HG03354 (cell line): ENCODE measurements around the gene PLEKHS1.

ENCODE experiments used
- ATAC-seq: cut with Tn5 transposase; IDR thresholded peaks from one replicate; pipeline ENCODE4 v1.9.1; 2021; ENCODE audit warnings: mild to moderate bottlenecking; ENCODE audit not compliant: unreplicated experiment, poor library complexity, severe bottlenecking

The PLEKHS1 gene

DNA sequence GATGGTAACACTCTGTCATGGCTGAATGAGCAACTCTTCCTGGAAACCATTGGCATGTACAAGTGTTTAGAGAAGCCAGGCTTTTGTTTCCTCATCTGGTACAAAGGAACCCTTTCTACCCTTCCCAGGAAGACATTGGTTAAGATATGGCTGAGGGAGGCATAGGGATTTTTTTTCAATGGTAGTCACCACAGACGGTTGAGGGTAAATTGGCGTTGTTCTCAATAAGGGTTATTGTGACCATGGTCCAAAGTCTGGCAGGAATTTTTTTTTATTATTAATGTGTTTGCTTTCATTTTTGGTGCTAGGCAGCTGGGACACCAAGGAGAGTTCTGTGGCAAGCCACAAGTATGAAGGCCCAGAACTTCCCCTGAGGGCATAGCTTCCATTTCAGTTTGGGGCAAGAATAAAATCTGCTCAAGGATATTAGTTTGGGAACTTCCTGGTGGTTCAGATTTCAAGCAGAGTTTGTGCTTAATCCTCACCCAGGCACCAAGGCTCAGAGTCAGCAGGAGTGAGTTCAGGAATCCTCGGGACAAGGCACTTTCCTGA, at the start of gene PLEKHS1:
Gene PLEKHS1, plus strand, starts transcription at position 502 of the 552 bp plus-strand sequence. CDS start 3,596 bp downstream, outside the sequence.
- no peak for ATAC-seq

DNA sequence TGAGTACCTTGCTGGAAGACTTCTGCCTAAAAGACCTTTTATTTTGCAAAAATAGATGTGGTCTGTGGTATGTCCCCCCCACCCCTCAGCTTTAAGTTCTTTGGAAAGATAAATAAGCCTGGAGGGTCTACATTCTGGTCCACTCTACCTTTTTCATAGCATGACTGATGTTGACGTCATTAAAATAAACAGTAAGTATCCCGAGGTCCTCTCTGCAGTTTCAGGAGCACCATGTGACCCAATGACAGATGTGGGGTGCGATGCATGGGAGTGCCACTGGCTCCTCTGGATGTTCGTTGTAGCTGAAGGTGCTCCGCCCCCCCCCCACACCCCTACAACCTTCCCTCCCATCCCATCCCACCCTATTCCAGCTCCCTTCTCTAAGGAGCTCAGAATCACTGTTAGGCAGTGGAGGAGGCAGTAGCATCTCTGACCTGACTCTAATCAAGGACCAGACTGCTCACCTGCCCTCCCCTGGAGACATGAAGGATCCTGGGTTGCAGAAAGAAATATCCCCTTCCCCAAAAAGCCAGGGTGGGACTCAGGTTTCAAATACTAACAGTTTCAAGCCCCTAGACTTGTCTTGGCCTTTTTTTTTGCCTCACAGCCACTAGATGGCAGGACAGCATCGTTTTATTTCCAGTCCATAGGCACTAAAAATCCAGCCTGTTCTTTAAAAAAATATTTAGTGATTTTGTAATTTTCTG, 46.7 kb upstream of the PLEKHS1 start:
- no peak for ATAC-seq

DNA sequence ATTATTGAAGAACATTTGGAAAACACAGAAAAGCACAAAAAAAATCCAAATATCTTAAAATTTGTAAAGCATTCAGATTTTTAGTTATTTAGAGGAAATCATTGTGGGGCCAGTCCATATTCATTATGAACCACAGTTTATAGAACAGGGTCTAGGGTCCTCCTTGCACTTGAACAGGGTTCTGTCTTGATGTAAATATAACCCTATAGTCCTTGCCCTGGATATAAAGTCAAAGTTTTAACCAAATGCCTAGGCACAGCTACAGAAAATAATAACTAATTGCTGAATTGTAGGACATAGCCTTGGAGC, 46.2 kb upstream of the PLEKHS1 start:
- no peak for ATAC-seq

DNA sequence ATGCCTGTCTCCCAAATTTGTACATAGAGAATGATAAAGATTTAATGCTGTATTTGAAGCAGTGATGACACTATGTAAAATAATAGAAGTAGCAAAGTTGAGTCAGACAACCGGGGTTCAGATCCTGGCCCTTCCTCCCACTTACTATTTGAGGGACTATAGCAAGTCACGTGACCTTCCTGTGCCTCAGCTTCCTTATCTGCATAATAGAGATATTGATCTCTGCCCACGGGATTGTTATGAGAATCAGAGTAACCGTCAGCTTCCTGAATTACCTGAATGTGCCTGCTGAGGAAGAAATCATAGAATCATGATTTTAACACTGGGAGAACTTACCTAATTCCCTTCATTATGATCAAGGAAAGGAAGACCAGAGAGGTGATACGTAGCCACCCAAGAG, 44.9 kb upstream of the PLEKHS1 start:
- ATAC-seq, result no peak

DNA sequence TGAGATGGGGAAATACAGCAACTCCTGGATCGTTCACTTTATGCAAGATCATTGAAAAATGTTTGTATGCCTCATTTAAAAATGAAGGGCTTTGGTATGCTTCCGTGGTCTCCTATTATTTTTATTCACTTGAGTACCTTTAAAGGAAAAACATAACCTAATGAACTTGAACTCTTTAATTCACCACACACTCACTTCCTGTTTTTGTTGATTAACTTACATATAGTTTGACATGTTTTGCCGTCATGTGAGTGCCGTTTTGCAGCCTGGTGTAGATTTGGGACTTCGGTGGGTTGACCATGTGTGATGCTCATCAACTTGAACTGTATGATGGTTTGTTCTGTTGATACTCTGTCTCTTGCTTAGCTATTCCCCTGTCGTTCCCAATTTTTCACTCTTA, 42.8 kb upstream of the PLEKHS1 start:
- no peak for ATAC-seq

DNA sequence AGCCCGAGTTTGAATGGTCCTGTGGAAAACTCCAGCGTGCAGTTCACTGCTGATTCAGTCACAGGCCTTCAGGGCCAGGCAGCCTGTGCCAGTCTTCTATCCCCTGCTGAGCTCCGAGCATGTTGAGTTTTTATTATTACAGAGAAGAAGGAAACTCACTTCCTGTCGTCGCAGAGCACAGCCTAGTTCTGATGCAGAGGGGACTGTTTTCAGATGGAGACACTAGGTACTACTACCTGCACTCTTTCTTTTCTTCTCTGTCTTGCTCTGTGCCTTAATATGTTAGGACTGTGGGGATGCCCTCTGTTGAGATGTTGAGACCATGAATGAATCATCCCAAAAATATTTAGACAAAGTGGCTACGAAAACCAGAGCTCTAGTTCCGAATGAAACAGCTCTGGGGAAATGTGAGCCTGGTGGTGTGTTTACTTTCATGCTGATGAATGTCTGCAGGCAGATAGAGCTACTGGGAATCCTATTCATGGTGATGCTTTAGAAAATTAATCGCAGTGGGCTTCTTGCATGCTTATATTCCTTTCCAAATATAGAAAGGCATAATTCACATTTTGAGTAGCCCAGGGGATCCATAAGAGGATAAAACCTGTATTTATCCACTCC, 42.2 kb upstream of the PLEKHS1 start:
- no peak for ATAC-seq

DNA sequence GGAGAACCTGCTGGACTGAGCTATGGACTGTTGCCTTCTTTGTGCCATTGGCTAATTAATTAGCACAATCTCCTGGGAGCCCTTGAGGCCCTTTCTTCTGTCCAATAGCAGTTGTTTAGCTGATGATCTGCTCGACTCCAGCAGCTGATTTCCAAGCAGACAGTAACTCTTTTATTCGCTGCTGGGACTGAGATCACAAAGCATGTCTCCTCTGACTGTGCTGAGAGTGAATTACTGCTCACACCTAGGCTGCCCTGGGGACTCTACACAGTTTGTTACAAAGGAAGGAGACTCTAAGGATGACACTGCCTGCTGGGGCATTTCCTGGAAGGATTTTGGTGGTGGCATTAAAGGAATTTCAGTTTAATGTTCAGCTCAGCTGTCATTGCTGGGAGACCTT, 40.3 kb upstream of the PLEKHS1 start:
- no peak for ATAC-seq

DNA sequence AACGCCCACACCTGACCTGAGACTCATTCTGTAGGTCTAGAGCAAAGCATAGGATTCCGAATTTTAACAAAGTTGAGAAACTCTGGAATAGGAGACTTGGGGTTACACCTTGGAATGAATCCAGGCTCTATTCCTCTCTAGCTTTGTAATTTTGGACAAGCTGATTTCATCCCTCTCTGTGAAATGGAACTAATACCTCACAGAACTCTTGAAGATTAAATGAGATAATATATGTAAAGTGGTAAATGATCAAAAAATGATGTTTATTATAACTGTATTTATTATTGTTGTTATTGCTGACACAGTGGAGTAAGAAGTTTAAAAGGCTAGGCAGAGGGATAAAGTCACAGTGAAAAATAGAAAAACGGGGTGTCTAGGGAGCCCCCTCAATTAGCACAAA, 39.5 kb upstream of the PLEKHS1 start:
- ATAC-seq, result no peak

DNA sequence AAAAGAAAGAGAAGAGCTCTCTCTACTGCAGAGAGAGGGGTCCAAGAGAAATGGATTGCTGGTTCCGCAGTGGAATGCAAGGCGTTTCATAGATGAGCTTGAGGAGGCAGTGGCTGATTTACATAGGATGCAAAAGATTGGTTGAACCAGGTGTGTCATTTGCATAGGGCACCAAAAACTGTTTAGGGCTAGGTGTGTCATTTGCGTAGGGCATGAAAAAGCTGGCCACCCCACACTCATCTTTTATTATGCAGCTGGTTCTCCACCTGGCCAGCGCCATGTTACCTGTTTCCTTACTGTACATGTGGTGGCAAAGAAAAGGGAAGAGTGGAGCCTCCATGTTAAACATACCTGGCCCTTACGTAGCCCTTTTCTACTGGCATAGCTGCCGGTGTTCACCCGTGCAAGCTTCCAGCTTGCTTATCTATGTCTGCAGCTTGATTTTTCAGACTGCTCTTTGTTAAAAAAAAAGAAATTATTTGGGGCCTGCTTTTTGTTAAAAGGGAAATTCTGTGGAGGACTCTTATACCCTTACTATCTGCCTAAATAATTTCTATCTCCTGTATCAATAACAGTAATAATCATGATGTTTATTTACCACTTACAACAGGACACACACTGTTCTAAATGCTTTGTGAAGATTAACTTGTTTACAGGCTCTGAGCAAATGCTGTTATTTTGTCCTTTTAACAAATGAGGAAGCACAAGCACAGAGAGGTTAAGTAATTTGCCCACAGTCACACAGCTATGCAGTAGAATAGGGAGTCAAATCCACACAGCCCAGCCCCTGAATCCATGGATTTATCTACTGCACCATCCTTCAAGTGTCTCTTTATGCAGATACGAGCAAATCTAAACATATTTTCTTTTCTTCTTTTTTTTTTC, 38.5 kb upstream of the PLEKHS1 start:
- no peak for ATAC-seq

DNA sequence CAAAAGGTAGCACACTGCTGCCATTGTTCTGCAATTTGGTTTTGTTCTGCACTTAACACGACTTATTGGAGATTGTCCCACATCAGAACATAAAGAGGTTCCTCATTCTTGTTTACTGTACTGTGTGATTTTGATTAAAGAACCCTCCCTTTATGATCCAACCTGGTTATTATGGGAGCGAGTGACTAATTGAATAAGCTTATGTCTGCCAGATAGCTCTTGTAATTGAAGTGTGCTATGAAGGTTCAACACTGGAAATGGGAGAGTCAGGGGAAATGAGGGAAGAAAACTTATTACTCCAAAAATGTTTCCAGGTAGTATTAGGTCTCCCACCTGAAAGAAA, 37.9 kb upstream of the PLEKHS1 start:
- no peak for ATAC-seq

DNA sequence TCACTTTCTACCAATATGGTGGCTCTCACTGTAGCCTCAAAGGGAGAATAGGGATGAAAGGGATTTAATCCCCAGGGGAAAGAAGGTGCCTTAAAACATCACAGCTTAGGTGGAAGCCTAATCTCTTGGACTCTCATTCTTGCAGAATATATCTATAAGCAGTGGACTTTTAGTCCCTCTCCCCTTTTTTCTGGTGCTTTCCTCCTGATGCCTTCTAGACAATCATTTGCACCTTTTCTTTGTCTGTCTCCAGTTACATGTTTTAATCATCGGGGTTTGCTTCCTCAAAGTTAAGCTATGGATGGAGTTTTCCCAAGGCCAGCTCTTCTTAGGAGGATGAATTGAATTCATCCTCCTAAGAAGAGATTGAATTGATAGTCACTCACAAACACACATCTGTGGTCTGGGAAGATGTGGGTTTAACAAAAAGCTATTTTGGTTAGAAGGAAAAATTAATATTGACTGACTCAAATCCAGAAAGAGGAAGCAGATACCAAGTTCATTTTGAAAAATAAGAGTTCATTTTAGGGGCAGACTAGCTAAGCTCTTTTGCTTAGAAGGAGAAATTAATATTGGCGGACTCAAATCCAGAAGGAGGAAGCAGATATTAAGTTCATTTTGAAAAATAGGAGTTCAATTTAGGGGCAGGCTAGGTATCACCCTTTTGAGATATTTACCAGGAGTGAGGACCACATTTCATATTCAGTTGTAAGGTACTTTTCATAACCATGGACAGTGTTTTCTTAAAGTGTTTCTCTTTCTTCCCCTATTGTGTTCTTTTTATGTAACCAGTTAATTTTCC, 35.2 kb upstream of the PLEKHS1 start:
- no peak for ATAC-seq

DNA sequence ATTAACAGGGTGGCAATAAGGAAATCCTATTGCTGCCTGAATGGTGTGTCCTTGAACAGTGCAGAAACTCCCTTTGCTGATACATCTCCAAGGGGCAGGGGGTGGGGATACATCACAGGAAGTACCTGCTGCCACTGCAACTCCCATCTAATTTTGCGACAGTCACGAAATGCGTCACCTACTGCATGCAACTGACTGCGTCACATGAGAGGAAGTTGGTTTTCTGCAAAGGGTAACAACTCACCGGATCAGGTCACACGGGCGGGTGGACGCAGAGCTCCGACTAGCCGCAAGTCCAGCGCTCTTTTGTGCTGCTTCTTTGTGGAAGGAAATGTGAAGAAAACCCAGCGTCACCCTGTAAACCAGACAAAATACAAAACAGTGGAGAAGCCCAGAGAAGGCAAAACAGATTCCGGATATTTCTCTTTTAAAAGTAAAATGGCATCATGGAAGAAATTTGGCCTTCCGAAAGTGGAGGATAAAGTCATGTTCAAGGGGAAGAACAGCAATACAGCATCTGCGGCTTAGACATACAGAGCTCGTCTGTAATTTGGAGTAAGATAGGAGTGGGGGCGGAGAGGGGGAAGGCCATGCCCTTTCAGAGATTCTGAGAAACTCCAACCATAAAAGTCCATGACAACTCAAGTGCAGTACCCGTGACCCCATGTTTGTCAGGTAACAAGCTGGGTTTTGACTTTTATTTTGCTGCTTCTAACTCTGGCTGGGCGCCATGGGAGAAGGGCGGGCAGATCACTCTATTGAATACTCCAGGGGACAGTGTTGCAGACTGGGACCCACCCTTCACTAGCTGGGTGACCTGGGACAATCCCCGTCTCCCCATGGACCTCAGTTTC, 32.3 kb upstream of the PLEKHS1 start:
- no peak for ATAC-seq

DNA sequence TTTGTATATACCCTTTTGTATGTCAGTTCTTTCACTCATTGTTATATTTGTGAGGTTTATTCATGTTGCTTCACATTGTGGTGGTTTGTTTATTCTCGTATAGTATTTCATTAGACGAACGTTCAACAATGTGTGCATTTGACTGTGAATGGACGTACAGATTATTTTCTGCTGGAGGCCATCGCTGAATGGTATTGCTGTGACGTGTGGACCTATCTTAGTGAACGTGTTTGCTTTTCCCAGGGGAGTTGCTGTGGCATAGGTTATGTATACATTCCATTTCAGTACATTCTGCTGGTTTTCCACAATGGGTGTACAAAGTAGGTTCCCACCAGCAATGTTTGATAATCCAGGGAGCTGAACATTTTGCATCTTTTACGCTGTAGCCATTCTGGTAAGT, 31.1 kb upstream of the PLEKHS1 start:
- ATAC-seq, result no peak

DNA sequence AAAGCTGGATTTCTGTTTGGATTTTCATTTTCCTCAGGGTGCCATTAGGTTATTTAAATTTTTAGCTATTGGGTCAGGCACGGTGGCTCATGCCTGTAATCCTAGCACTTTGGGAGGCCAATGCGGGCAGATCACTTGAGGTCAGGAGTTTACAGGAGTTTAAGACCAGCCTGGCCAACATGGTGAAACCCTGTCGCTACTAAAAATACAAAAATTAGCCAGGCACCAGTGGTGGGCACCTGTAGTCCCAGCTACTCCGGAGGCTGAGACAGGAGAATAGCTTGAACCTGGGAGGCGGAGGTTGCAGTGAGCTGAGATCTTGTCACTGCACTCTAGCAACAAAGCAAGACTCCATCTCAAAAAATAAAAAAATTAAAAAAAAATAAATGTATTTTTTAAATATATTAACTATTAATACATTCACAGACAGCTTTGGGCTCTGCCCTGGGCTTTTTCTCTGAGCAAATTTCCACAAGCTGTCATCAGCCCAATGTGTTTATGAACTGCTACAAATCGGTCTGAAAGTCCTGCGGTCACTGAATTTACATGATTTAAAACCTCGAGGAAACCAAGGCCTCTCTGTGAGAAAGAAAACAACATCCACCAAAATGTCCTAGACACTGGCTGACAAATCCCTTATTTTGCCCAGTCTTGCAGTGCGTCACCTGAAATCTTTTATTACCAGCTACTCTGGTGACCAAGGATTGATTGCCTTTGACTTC, 19.2 kb upstream of the PLEKHS1 start:
- no peak for ATAC-seq

DNA sequence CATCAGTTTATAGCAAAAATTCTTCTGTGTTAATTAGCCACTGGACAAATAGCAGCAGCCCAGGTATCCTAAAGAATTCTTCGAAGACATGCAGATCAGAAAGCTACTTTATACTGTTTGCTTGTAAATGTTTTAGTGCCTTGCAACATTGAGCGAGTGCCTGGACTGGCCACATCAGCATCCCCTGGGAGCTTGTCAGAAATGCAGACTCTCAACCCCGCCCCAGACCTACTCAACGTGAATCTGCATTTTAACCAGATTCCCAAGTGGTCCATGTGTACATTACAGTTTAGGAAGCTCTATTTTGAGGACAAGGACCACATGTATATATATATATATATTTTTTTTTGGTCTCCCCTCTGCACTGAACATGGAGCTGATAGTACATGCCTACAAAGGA, 18.5 kb upstream of the PLEKHS1 start:
- ATAC-seq, result no peak

DNA sequence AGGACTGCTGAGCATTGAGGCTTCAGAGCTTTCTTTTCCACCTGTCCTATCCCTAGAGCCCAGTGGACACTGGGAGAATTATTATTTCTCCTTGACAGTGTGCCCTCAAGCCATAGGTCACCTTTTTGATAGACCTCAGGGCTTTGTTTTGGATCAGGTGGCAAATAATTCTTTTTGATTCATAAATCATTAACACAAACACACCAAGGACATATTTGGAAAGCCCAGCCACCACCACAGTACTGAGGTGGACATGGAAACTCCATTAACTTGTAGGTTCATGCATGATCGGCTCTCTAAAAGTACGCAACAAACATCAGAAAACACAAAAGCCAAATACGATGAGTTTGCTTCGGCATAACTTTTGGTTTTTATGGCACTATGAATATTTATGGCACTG, 17.8 kb upstream of the PLEKHS1 start:
- ATAC-seq, result no peak

DNA sequence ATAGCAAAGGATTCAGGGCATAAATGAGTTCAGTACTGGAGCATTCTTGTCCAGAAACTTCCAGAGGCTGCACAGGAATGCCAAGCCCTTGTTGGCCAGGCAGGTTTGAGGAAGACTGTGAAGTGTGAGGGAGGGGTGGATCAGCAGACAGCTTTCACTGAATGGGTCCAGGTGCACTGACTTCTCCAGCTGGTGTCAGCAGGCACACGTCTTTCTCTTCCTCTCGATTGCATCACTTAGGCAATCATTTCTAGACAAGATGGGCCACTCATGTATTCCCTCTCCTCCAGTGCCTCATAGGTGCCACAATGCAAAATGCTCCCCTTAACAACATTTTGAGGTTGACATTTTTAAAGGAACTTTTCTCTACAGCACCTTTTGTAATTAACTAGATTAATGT, 15.6 kb upstream of the PLEKHS1 start:
- peak; percentile 94 for ATAC-seq

DNA sequence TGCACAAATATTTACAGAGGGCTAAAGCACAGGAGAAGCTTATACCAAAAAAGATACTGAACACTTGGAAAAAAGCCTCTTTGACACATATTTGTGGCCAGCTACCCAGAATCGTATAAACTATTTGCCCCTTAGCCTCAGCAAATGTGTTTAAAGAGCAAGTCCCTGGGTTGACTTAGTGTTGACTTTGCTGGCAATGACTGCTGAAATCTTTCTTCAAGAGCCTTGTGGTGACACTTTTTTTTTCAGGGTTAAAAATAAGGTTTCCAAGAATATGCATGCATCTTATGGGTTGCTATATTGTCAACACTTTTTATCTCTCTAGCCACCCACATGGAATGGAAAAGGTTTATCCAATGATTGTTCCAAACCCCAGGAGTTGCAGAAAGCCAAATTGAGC, 14.9 kb upstream of the PLEKHS1 start:
- no peak for ATAC-seq

DNA sequence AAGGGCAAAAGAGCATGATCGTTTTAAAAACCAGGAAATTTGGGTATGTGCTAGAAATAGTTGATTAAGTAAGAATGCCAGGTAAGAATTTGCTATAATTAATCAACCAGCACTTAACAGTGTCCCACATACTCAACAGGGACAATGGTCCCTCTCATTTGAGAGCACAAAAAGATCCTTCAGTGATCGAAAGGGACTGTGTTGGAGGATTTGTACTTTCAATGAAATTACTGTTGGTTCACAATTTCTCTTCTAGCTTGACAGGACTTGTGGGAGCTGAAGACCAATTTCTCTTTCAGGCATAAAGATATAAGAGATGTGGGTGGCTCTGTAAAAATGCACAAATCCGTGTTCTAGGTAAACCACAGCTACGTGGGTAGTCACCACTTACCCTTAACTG, 12.5 kb upstream of the PLEKHS1 start:
- no peak for ATAC-seq
